CD4-positive, alpha-beta T cell treated with Interferon gamma for 1 hour (primary cell): ENCODE measurements around the gene RIPOR3.
"Not testable (repeated sequence)": the region's sequence is repeated elsewhere in the genome, so short reads cannot be mapped to it uniquely, and the experiment has no call there.

Experiments
- DNase-seq: peaks from one replicate; pipeline ENCODE4 v3.0.0-alpha.2; 2020

Gene RIPOR3

DNA sequence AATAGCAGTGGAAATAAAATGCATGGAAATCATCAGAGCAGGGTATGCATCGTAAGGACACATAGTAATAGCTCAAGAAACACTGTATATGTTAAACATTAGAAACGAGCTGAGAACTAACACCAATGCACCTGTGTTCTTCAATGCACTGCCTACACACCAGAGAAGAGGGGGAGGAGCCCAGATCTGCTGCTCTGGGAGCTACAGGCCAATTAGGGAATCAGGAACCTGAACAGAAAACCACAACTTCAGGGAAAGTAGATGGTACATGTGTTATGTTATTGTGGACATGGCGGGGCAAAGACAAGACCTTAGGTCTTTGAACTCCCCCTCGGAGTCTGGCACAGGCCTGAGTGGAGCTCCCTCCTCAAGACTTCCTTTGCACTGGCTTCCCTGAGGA, 39.7 kb downstream of the RIPOR3 start:
- DNase-seq, result no peak

GRCh38 chr20:50649590-50649989, 41.8 kb downstream of the RIPOR3 start:
- DNase-seq, result no peak

GRCh38 chr20:50648651-50649050, 42.7 kb downstream of the RIPOR3 start:
- DNase-seq, result no peak

GRCh38 chr20:50646483-50646996, 44.8 kb downstream of the RIPOR3 start:
- DNase-seq, result no peak

DNA sequence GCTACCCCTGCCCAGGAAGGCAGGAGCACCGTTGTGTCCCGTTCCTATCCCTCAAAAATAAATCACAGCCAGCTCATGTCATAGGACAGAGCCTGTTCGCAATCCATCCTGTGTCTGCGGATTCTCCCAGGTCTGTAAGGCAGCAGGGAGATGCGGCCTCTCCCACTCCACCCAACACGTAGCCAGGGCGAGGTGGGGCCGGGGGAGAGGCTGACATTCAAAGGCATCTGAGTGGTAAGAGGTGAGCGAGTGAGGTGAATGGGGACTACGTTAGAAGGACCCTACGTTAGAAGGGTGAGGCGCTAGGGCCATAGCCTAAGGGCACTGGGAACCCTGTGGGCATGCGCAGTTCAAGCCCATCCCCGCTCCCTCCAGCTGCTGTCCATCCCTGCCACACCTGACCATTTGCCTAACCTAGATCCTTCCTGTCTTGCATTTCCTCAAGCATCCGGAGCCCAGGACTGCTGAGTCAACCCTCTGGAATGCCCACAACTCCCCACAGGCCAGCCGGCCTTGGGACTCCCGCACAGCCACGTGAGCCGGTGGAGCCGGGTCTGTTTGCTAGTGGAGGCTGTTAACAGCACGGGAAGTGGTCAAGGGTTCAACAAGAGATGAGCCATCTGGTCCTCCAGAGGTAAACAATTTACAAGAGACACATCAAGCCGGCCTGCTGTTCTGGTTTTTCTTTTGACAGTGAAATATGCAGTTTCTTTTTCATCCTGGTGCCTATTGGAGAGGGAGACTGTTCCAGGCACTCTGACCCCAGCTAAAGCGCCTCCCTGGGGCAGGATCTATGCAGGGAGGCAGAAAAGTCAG, 45.9 kb downstream of the RIPOR3 start:
- DNase-seq, result no peak

DNA sequence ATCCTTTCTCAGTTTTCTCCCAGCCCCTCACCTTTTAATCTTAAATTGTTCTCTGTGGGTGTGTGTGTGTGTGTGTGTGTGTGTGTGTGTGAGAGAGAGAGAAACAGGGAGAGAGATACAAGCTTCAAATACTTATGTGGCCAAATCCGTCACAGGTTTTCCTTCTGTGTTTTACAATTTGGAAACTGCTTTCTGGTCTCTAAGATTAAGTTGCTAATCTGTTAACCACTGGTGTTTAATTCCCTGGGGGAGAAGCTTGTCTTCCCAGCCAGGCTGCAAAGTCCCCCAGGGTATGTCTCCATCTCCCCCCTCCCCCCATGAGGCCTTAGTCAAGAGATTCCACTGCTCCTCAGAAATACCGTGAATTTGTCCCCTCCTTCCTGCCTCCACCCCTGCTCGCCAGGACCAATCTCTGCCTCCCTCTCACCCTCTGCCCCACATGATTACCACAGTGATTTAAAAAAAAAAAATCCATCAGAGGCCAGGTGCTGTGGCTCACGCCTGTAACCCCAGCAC, 49.0 kb downstream of the RIPOR3 start:
- DNase-seq, result no peak

GRCh38 chr20:50641625-50642287, 49.6 kb downstream of the RIPOR3 start:
- not testable (repeated sequence) for DNase-seq

- DNase-seq, result not testable (repeated sequence)
Measured at GRCh38 chr20:50639971-50640711, 51.2 kb downstream of the RIPOR3 start.

GRCh38 chr20:50638015-50638847, 53.1 kb downstream of the RIPOR3 start:
- not testable (repeated sequence) for DNase-seq

DNA sequence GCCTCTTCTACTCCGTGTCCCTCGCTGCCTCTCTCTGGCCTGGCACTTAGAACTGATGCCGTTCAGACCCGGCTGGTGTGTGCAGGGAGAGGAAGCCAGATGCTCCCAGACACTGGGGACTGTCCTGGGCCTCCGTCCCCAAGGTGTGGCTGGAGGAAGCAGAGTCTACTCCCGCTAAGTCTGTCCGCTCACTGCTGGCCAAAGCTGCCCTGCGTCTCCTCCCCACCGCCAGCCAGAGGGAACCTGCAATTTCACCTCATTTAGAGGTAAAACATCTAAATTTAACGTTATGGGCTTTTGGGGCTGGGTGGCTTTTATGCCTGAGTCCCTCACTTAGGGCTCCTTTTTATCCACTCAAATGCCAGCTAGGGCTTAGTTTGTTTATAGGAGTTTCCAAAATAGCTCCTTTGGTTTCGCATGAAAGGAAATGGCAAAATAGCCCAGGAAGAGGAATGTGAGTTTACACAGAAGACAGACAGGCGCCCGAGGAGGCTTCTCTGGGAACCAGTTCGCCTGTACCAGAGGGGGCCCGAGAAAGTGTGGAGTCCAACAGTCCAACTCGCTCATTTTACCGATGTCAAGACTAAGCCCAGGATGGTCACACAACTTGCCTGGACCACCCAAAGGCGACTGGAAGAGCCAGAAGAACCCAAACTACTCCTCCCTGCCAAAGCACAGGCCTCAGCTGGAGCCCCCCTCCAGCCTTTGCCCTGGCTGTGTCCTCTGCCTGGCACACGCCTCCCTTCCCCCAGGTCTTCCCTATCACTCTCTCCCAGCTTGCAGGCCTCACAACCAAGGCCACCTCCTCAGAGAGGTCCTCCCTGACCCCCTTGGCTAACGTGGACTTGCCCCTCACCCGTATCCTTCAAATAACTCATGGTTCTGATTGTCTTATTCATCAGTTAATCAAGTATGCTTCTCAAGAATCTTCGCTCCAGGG, 54.5 kb downstream of the RIPOR3 start:
- no peak for DNase-seq

GRCh38 chr20:50635676-50636600, 55.4 kb downstream of the RIPOR3 start:
- DNase-seq, result peak; percentile 19

DNA sequence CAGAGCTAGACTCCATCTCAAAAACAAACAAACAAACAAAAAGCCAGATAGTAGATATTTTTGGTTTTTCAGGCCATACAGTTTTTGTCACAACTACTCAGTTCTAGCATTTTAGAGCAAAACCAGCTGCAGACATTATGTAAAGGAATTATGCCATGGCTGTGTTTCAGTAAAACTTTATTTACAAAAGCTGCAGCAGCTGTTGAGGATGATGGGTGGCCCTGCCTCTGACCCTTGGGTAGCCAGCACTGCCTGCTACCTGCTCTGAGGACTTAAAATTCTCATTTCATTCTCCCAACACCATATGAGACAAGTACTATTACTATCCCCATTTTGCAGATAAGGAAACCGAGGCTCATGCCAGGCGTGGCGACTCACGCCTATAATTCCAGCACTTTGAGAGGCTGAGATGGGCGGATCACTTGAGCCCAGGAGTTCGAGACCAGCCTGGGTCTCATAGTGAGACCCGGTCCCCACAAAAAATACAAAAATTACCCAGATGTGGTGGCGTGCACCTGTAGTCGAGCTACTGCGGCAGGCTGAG, 56.3 kb downstream of the RIPOR3 start:
- no peak for DNase-seq

- no peak for DNase-seq
Measured at GRCh38 chr20:50634191-50634590, 57.2 kb downstream of the RIPOR3 start.

DNA sequence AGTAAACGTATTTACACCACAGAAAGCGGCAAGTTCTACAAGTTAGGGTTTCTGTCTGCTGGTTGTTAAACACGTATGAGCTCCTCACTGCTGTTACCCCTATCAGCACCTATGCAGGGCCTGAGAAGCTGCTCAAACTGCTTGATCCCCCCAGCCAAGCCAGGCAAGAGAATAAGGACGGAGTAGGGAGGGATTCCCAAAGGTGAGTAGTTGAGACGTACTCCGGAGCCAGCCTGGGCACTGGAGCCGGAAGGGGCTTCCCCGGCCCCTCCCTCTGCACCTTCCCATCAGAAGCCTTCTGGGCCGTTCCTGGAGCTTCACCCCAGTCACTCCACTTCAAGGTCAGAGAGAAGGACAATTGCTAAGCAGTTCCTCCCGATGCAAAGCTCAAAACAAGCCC, 58.0 kb downstream of the RIPOR3 start:
- DNase-seq, result no peak

- no peak for DNase-seq
Measured at GRCh38 chr20:50632701-50633100, 58.6 kb downstream of the RIPOR3 start.

DNA sequence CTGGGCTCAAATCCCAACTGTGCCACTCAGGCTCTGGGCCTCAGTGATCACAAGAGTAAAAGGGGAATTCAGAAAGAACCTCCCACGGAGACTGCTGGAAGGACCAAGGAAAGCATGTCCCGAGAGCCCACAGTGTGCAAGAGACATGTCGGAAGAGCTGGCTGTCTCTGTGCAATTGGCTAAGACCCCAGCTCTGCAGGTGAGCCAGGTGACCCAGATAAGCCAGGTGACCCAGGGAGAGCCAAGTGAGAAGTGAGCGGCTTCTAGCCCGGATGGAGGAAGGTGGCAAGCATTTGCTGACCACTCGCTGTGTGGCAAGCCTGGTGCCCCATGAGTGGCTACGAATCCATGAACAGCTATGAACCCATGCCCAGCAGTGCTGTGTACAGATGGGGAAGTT, 59.1 kb downstream of the RIPOR3 start:
- no peak for DNase-seq

DNA sequence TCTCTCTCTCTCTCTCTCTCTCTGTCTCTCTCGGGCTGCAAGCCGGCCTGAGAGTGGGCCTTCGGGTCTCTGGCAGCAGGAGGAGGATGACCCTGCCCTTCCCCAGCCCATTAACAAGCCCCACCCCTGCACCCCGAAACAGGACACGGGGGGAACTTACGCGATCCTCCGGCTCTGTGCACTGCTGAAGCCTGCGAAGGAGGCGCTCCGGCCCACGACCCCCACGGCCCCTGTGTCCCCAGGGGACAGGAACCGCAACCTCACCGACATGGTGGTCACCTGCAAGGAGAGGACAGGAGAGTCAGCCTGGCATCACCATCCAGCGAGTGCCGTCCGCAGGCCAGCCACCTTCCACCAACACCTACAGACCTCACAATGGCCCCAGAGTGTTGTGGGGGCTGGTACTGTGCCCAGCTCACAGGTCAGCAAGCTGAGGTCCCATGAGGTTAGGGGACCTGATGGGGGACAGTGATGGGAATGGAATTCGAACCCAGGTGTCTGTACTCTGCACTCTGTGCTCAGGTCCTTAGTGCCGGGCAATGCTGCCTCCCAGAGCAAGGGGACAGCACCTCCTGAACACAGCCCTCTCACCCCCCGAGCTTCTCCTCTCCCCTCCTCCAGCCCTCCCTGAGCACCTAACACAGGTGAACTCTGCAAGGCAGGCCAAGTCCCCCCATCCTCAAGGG, 60.6 kb downstream of the RIPOR3 start:
- DNase-seq, result no peak

- DNase-seq, result no peak
Measured at GRCh38 chr20:50629670-50630045, 61.7 kb downstream of the RIPOR3 start.
